NCI-H1436 treated with DMSO at 0.1 percent for 48 hours (cell line): ENCODE measurements around the gene GNAO1.

Source experiments
- DNase-seq: peaks from one replicate; lab custom pipeline; 2025; lab: John Stamatoyannopoulos, UW

The GNAO1 gene

DNA sequence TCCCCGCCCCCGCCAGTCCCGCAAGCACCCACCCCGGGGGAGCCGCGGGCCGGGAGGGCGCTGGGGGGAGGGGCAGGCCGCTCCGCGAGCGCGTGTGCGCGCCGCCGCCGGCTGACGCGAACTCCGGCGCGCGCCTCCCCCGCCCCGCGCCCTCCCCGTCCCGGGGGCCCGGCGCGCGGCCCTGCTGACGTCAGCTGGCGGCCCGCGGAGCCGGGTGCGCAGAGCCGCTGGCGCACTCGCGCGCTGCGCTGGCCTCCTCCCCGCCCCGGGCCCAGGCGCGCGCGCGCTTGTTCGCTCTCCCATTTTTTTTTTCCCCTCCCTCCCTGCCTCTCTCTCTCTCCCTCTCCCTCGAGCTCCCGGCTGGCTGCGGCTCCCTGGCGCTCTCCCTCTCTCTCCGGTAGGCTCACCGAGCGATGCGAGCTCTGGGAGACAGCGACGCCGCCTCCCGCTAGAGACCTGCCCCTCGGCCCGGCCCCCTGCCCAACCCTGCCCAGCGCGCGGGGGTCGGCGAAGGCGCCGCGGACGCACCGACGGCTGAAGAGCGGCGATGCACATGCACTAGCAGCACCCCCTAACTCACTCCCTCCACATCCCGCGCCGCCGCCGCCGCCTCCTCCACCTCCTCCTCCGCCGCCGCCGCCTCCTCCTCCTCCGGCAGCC is at the start of gene GNAO1:
TSS of gene GNAO1 (plus strand) at position 334 of the 660 bp plus-strand sequence. CDS start 747 bp downstream, outside the sequence.
- DNase-seq, result no peak

DNA sequence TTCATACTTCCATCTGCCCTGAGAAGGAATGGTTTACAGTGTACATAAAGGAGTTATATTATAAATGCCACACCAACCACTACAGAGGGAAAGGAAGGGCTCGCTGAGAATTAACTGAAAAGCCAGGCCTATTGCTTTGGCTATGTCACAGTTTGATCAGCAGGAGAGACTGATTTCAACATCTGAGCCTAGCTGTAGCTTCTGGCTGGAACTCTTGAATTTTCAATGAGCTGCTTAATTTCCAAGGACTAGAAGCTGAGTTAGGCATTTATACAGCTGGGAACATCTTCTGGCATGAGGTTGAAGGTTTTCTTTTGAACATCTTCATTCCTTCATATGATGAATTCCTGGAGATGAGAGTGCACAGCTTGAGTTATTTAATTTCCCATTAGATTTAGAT is 47.6 kb upstream of the GNAO1 start:
- DNase-seq, result no peak

GRCh38 chr16:56145369-56145768 is 45.9 kb upstream of the GNAO1 start:
- DNase-seq, result no peak

DNA sequence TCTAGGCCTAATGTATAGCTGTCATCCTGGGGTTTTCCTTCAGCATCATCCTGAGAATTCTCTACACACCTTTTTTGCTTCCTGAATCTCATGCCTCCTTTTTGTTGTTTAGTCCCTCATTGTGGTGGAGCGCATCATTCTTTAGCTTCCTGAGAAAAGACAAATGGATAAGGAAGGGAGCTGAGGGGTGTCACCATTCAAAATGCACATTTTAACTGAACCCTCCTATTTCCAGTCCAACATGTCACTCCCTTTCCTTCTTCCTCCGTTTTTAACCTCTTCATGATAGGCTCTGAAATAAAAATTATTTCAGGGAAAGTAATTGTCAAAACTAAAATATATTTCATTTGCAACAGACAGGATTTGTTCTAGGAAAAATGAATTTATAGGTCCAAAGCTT is 39.7 kb upstream of the GNAO1 start:
- DNase-seq, result no peak

DNA sequence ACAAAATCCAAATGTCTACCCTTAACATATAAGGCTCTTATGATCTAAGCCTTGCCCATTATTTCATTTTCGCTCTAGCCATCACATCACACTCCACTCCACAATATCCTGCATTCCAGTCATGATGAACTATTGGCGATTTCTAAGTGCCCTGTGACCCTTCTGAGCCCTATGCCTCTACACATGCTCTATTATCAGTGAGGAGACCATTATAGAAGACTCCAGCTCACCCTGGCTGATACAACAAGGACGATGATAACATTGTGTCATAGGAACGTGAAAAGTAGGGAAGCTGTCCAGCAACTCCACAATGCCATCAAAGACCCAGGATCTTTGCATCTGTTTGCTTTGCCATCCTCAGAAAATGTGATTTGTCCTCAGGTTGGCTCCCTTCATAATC is 29.6 kb upstream of the GNAO1 start:
- no peak for DNase-seq

- DNase-seq, result no peak
Observed at GRCh38 chr16:56163089-56163488, 28.2 kb upstream of the GNAO1 start.

GRCh38 chr16:56163938-56164337 is 27.4 kb upstream of the GNAO1 start:
- no peak for DNase-seq

DNA sequence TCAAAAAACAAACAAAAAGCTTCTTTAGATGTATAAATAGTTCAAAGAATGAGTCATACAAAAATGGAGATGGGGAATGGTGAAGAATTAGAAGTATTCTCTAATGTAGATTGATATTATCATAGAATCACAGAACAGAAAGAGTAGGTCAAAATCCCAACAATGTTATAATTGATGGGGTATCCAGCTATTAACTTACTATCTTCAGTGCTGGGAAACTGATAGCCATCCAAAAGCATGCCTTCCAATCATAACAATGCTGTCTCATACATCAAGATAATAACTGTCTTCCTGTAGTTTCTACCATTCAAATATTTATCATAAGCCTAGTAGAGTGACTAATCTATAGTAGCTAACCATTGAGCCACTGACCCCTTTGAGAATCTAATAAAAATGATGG is 26.7 kb upstream of the GNAO1 start:
- DNase-seq, result no peak

- DNase-seq, result no peak
Observed at GRCh38 chr16:56174411-56174810, 16.9 kb upstream of the GNAO1 start.

- DNase-seq, result no peak
Observed at GRCh38 chr16:56181401-56181800, 9.9 kb upstream of the GNAO1 start.

- DNase-seq, result no peak
Observed at GRCh38 chr16:56183266-56183665, 8.0 kb upstream of the GNAO1 start.

DNA sequence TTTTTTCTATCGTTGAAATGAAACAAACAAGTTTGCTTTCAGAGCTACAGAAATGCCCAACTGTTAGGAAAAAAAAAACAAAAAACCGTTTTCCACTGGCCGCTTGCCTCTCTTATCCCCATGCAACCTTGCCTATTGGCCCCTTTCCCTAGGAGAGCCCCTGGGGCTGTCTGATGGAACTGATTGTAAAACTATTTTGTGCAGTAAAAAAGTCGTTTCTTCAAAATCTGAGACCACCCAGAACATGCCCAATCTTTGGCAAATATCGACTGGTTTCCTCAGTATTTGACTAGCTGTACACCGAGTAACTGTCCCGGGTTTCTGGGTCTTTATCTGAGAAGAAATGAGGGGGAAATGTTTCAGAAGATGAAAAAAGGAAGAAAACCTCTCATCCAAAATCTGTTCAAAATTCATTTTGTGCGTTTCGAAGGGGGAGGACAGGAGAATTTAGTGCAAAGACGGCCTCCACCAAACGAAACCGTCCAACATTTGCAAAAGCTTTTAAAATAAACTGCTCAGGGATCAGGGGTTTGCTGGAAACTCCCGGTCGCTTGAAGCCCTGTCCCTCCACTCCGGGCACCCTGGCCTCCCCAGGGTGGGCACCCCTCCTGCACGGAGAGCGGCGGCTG is 1.1 kb upstream of the GNAO1 start:
- no peak for DNase-seq

- no peak for DNase-seq
Observed at GRCh38 chr16:56190677-56191155, 573 bp upstream of the GNAO1 start.

- DNase-seq, result no peak
Observed at GRCh38 chr16:56191835-56192634, 746 bp downstream of the GNAO1 start.

GRCh38 chr16:56192635-56192945 is 1.3 kb downstream of the GNAO1 start:
- DNase-seq, result no peak

- DNase-seq, result no peak
Observed at GRCh38 chr16:56192986-56193945, 2.0 kb downstream of the GNAO1 start.

GRCh38 chr16:56193951-56194726 is 2.9 kb downstream of the GNAO1 start:
- DNase-seq, result peak; percentile 74

GRCh38 chr16:56195151-56195550 is 3.9 kb downstream of the GNAO1 start:
- no peak for DNase-seq

- no peak for DNase-seq
Observed at GRCh38 chr16:56196381-56196780, 5.1 kb downstream of the GNAO1 start.

DNA sequence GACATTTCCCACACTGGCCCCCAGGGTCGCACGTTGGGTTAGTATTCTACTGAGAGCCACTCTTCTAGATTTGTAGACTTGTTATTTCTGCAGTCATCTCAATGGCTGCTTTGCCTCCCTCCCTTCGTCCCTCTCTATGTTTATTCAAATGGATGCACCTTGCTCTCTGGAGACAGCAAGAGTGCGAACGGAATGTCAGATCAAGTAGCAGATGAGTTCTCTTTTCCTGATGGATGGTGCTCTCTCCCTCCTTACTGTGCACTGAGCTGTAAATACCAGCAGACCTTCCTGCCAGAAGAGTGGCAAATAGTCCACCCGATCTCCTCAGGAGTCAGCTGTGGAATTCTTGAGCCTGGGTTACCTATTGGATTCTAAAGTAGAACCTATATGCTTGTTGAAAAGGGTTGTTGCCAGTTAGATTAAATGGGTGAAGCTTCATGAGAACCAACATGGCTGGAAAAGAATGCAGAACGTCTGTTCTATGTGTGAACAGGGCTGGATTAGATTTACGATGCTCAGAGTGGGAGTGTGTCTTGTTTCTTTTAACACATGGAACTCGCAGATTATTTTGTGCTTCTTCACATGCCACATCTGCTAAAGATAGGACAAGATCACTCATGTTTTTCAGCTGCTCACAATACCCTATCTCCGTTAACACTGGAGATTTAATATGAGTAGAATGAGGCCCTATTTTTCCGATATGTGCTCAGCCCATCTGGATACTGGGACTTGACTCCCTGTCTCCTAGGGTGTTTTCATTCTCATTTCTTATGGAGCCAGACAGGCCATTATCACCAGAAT is 6.1 kb downstream of the GNAO1 start:
- DNase-seq, result no peak
